ENCODE results near the gene FAT1.

GRCh38 chr4:186684889-186685309, 38.8 kb downstream of the FAT1 start:
- TF ChIP-seq CTCF (tag by site-specific recombination; IDR thresholded peaks at IDR 0.05), result no peak
- no peak for TF ChIP-seq ZNF423 (tag by site-specific recombination; IDR thresholded peaks at IDR 0.05)
- no peak for TF ChIP-seq ZFP69B (tag by site-specific recombination; IDR thresholded peaks at IDR 0.05)
- no peak for TF ChIP-seq ZNF311 (tag by site-specific recombination; IDR thresholded peaks at IDR 0.05; ENCODE audit: borderline replicate concordance)
- no peak for TF ChIP-seq REST (tag by site-specific recombination; IDR thresholded peaks at IDR 0.05)
- no peak for TF ChIP-seq ZNF280D (tag by site-specific recombination; IDR thresholded peaks at IDR 0.05)
- TF ChIP-seq ZNF501 (tag by site-specific recombination; IDR thresholded peaks at IDR 0.05), result no peak
- no peak for TF ChIP-seq PBX3 (CRISPR knock-in tag; IDR thresholded peaks at IDR 0.05)
- TF ChIP-seq ZNF76 (tag by site-specific recombination; IDR thresholded peaks at IDR 0.05; ENCODE audit: borderline replicate concordance, low read depth), result no peak
- no peak for TF ChIP-seq ZNF544 (tag by site-specific recombination; IDR thresholded peaks at IDR 0.05)
- TF ChIP-seq ZNF2 (tag by site-specific recombination; IDR thresholded peaks at IDR 0.05), result no peak
- TF ChIP-seq KLF10 (tag by site-specific recombination; IDR thresholded peaks at IDR 0.05), result no peak
